Astrocyte (in vitro differentiated cells and primary cell): Measurements from ENCODE around the gene NEU2.

Source experiments
- EZH2 ChIP-seq: IDR thresholded peaks from 2 replicates; pipeline ENCODE4 v1.6.1; 2012; ENCODE audit warnings: mild to moderate bottlenecking, low read length, inconsistent platforms; ENCODE audit not compliant: insufficient read depth
- TF ChIP-seq, protein P1 (sequence below): IDR thresholded peaks from 2 replicates; pipeline ENCODE4 v1.5.1; 2011; ENCODE audit warnings: low read depth, mild to moderate bottlenecking, inconsistent platforms, low read length, moderate library complexity; ENCODE audit not compliant: insufficient read depth

DNA sequence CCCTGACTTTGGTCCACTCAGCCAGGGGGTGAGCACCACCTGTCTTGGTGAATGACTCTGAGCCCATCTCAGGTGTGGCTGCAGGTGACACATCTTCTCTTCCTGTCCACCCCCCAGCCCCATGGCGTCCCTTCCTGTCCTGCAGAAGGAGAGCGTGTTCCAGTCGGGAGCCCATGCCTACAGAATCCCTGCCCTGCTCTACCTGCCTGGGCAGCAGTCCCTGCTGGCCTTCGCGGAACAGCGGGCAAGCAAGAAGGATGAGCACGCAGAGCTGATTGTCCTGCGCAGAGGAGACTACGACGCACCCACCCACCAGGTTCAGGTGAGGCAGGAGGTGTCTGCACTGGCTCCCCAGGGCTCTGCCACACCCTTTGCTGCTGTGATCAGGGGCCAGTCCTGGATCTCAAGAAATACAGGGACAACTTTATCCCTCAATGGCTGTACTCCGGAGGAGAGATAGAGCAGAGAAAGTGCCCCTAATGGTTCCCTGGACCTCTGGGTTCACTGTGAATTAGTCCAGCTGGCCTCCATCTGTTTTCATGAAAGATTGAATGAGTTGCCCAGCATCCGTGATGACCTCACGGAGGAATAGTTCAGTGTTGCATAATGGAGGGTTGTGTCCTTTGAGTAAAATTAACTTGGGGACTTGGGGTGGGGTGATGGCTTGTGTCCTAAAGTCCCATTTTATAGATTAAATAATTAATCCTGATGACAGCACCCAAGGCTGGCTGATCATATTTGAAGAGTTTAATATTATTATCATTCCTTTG, at the start of gene NEU2:
- TF ChIP-seq, protein P1, sequence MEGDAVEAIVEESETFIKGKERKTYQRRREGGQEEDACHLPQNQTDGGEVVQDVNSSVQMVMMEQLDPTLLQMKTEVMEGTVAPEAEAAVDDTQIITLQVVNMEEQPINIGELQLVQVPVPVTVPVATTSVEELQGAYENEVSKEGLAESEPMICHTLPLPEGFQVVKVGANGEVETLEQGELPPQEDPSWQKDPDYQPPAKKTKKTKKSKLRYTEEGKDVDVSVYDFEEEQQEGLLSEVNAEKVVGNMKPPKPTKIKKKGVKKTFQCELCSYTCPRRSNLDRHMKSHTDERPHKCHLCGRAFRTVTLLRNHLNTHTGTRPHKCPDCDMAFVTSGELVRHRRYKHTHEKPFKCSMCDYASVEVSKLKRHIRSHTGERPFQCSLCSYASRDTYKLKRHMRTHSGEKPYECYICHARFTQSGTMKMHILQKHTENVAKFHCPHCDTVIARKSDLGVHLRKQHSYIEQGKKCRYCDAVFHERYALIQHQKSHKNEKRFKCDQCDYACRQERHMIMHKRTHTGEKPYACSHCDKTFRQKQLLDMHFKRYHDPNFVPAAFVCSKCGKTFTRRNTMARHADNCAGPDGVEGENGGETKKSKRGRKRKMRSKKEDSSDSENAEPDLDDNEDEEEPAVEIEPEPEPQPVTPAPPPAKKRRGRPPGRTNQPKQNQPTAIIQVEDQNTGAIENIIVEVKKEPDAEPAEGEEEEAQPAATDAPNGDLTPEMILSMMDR: no peak
- TF ChIP-seq EZH2: no peak
